Measurements from ENCODE around the gene IPO7. TPM values are rescaled to one million over a fixed set of nuclear protein-coding genes. Genes with fewer than 3 reads are reported as not detected.

The IPO7 gene
- total and polyA plus RNA-seq, 2 of the 13 experiments (the other 11 are each of a cell fraction or from before 2014, with no cell fraction given): 59.4 to 98.4 TPM

GRCh38 chr11:9461760-9462134, 77.3 kb downstream of the IPO7 start (continued):
- TF ChIP-seq TFAP4 (IDR thresholded peaks at IDR 0.05; ENCODE audit: borderline replicate concordance, low read depth) (peak; percentile 33; the same call in 1 of the 2 replicates), ZNF816 (CRISPR knock-in tag; IDR thresholded peaks at IDR 0.05; ENCODE audit: borderline replicate concordance) (no peak; the same call in 1 of the 2 replicates), PHF5A (CRISPR knock-in tag; IDR thresholded peaks at IDR 0.05; ENCODE audit: low read depth, unreplicated experiment) (no peak)

- H3K36me3 ChIP-seq (replicated peaks in 1 of 2; ENCODE audit: control insufficient read depth in 1 of 2, insufficient read depth in 2 of 2, low read length in 2 of 2): no peaks in the 10 kb centered on the region
- H3K27me3 ChIP-seq (ENCODE audit: control insufficient read depth in 1 of 2, insufficient read depth in 2 of 2, low read length in 2 of 2): no peaks in the 10 kb centered on the region; a peak in 1 of 5 replicates
- peak overlapping the region; percentile 82 to 93 (median 84) for H3K4me3 ChIP-seq (replicated peaks in 1 of 3; ENCODE audit: insufficient read depth in 1 of 3, low read depth in 2 of 3, low read length in 3 of 3)
- DNase-seq (ENCODE audit: low spot score) (no peak), ATAC-seq (no peak), FAIRE-seq (no peak)
- no peaks in the 10 kb centered on the region for H4K20me1 ChIP-seq (ENCODE audit: insufficient read depth, low read length)
- intact Hi-C loops (cut with micrococcal nuclease; ENCODE audit: unreplicated experiment): loop anchor here (5.0 kb wide), 3 partner anchors 45 to 845 kb away; partner anchors contain the start of genes ADM and WEE1
- no TSS peak for BruUV-seq (replicated peaks)
- no peak overlapping the region for H2AFZ ChIP-seq (ENCODE audit: low read length)
- ChIA-PET CTCF (ENCODE audit: low intra/inter-chr PET ratio, low total read pairs) (no interaction called here), POLR2A (interaction anchor here (0.8 to 3.4 kb wide), 3 partner anchors 44 to 197 kb away, joined by 5 to 27 read pairs (median 9); partner anchors contain the start of genes DENND5A and TMEM41B)
- peaks cover 54% of the 10 kb centered on the region for H3K79me2 ChIP-seq (ENCODE audit: insufficient read depth, low read length)
- WGBS (ENCODE audit: low lambda C conversion rate): 85% methylated on average over 16 of the region's 16 CpGs
- no peaks in the 10 kb centered on the region for H3K9me3 ChIP-seq (ENCODE audit: low read length)
- H3K9ac ChIP-seq (ENCODE audit: insufficient read depth, low read depth, low read length): peak overlapping the region; percentile 97
- in situ Hi-C loops (cut with HindIII; ENCODE audit: extremely low pct_ligation_motif_present, low pct_unique_long_range_greater_than_20kb): no loop called here
- peaks cover 22% of the 10 kb centered on the region for H3K4me1 ChIP-seq (ENCODE audit: insufficient read depth, low read length)
- H3K4me2 ChIP-seq (ENCODE audit: low read depth, low read length): peak overlapping the region; percentile 78
- H3K27ac ChIP-seq (ENCODE audit: extremely low read length, insufficient read depth, low read length): peak overlapping the region; percentile 99
- TF ChIP-seq MZF1 (CRISPR knock-in tag; IDR thresholded peaks at IDR 0.05; ENCODE audit: borderline replicate concordance) (no peak), RNF2 (conservative IDR thresholded peaks at IDR 0.05; ENCODE audit: low read depth) (no peak), NRL (CRISPR knock-in tag; IDR thresholded peaks at IDR 0.05; ENCODE audit: borderline replicate concordance) (0 out of 2 replicates have a peak, but pooled peaks have one; percentile 30), ZNF274 (CRISPR knock-in tag; IDR thresholded peaks at IDR 0.05) (no peak), SNAPC4 (CRISPR knock-in tag; IDR thresholded peaks at IDR 0.05) (no peak), ZNF709 (CRISPR knock-in tag; IDR thresholded peaks at IDR 0.05) (no peak), JARID2 (CRISPR knock-in tag; IDR thresholded peaks at IDR 0.05; ENCODE audit: insufficient replicate concordance) (no peak), ZNF687 (CRISPR knock-in tag; IDR thresholded peaks at IDR 0.05) (peak; percentile 20; the same call in 1 of the 2 replicates), ZBTB38 (CRISPR knock-in tag; IDR thresholded peaks at IDR 0.05) (peak; percentile 90)
Measured at GRCh38 chr11:9462172-9462799, 77.8 kb downstream of the IPO7 start.

Measured in HepG2 (cell line).